CD14-positive monocyte (primary cell): ENCODE data around the gene TMEM61. TPM values are rescaled to one million over a fixed set of nuclear protein-coding genes. Genes with fewer than 3 reads are reported as not detected.

Source experiments
- DNase-seq, 3 donors: peaks; one replicate each; pipeline ENCODE4 v3.0.0-alpha.2; 2011 to 2022
- H2AFZ ChIP-seq: 2 replicates; pipeline ENCODE4 v1.6.0; 2012; ENCODE audit warnings: mild to moderate bottlenecking, low read depth, low read length, inconsistent platforms; ENCODE audit not compliant: insufficient read depth, poor library complexity, severe bottlenecking
- H3K27ac ChIP-seq, 2 donors: 1 replicate in 1 of 2; 2 replicates in 1 of 2; pipeline ENCODE4 v1.5.1; 2012 to 2013; ENCODE audit warnings: low read length in 2 of 2, control low read depth in 1 of 2, inconsistent platforms in 1 of 2, low read depth in 1 of 2, mild to moderate bottlenecking in 1 of 2
- H3K27me3 ChIP-seq, 2 donors: one replicate each; pipeline versions ENCODE4 v1.6.0 to v1.6.1; 2011 to 2013; ENCODE audit warnings: low read length in 2 of 2; ENCODE audit not compliant: control insufficient read depth in 2 of 2, insufficient read depth in 2 of 2
- H3K36me3 ChIP-seq, 2 donors: replicated peaks in 1 of 2; 1 replicate in 1 of 2; 2 replicates in 1 of 2; pipeline versions ENCODE4 v1.5.1 to v1.6.1; 2012 to 2013; ENCODE audit warnings: low read length in 2 of 2, control low read depth in 1 of 2, inconsistent platforms in 1 of 2, mild to moderate bottlenecking in 1 of 2; ENCODE audit not compliant: insufficient read depth in 2 of 2, control insufficient read depth in 1 of 2
- H3K4me1 ChIP-seq, 2 donors: 1 replicate in 1 of 2; 2 replicates in 1 of 2; pipeline versions ENCODE4 v1.5.1 to v1.6.1; 2012 to 2013; ENCODE audit warnings: low read length in 2 of 2, control low read depth in 1 of 2, inconsistent platforms in 1 of 2, mild to moderate bottlenecking in 1 of 2, moderate library complexity in 1 of 2; ENCODE audit not compliant: insufficient read depth in 2 of 2, control insufficient read depth in 1 of 2
- H3K4me2 ChIP-seq: replicated peaks from 2 replicates; pipeline ENCODE3; 2012; ENCODE audit warnings: low read length, moderate library complexity, mild to moderate bottlenecking; ENCODE audit not compliant: poor library complexity, severe bottlenecking; ENCODE audit errors: extremely low read depth
- H3K4me3 ChIP-seq, 3 experiments: fragments of 200-600 bp in 1 of 3; sonication (generic) in 1 of 3; replicated peaks in 1 of 3; 1 replicate in 2 of 3; 2 replicates in 1 of 3; pipeline ENCODE4 v1.5.1; 2011 to 2013; ENCODE audit warnings: low read length in 3 of 3, mild to moderate bottlenecking in 3 of 3, control low read depth in 2 of 3, low read depth in 2 of 3, inconsistent platforms in 1 of 3, moderate library complexity in 1 of 3
- H3K79me2 ChIP-seq: 2 replicates; pipeline ENCODE4 v1.6.0; 2012; ENCODE audit warnings: mild to moderate bottlenecking, control low read depth, inconsistent platforms, low read length, moderate library complexity; ENCODE audit not compliant: insufficient read depth
- H3K9ac ChIP-seq: 2 replicates; pipeline ENCODE4 v1.6.0; 2017; ENCODE audit warnings: low read length, mild to moderate bottlenecking; ENCODE audit not compliant: insufficient read depth, poor library complexity, severe bottlenecking
- H3K9me3 ChIP-seq, 2 donors: replicated peaks in 1 of 2; 1 replicate in 1 of 2; 2 replicates in 1 of 2; pipeline versions ENCODE4 v1.5.1 to v1.6.1; 2012 to 2013; ENCODE audit warnings: low read length in 2 of 2, control low read depth in 1 of 2; ENCODE audit not compliant: control insufficient read depth in 1 of 2, insufficient read depth in 1 of 2
- H4K20me1 ChIP-seq: 2 replicates; pipeline ENCODE4 v1.6.0; 2012; ENCODE audit warnings: mild to moderate bottlenecking, low read length, control low read depth, moderate library complexity; ENCODE audit not compliant: insufficient read depth
- H3K27ac Mint-ChIP-seq, 7 donors: one replicate each; pipeline ENCODE4 v1.8.0; 2020; ENCODE audit warnings: mild to moderate bottlenecking in 7 of 7, mixed read lengths in 7 of 7, moderate library complexity in 6 of 7, inconsistent platforms in 2 of 7
- H3K27me3 Mint-ChIP-seq, 3 donors: one replicate each; pipeline ENCODE4 v1.8.0; 2021 to 2022; ENCODE audit warnings: low read depth in 3 of 3, mild to moderate bottlenecking in 3 of 3, mixed read lengths in 3 of 3, moderate library complexity in 3 of 3, inconsistent platforms in 1 of 3
- H3K36me3 Mint-ChIP-seq, 2 donors: one replicate each; pipeline ENCODE4 v1.8.0; 2020; ENCODE audit warnings: mixed read lengths in 2 of 2, inconsistent platforms in 1 of 2, mild to moderate bottlenecking in 1 of 2
- H3K4me1 Mint-ChIP-seq: one replicate; pipeline ENCODE4 v1.8.0; 2020; ENCODE audit warnings: mild to moderate bottlenecking, mixed read lengths
- H3K4me3 Mint-ChIP-seq, 2 donors: one replicate each; pipeline ENCODE4 v1.8.0; 2020; ENCODE audit warnings: mild to moderate bottlenecking in 2 of 2, mixed read lengths in 2 of 2, moderate library complexity in 1 of 2
- H3K9me3 Mint-ChIP-seq, 7 donors: one replicate each; pipeline ENCODE4 v1.8.0; 2020 to 2022; ENCODE audit warnings: mixed read lengths in 7 of 7, mild to moderate bottlenecking in 6 of 7, moderate library complexity in 6 of 7, inconsistent platforms in 2 of 7
- WGBS: methylation state at CpG from one replicate; pipeline ENCODE4 v1.1.5; 2013; ENCODE audit warnings: missing lambda C conversion rate; ENCODE audit not compliant: insufficient coverage; 5-methylcytosine and 5-hydroxymethylcytosine counted together
- intact Hi-C, 2 donors: fragments of 100-400 bp; cut with micrococcal nuclease; formaldehyde crosslinking; loops; one replicate each; pipeline versions ENCODE4 v1.15.0 to v1.15.1; 2023
- polyA plus RNA-seq, 3 donors: library from polyadenylated mRNA; depleted of rRNA in 1 of 3; unstranded in 2 of 3; stranded (reverse) in 1 of 3; fragments of 300-500 nt in 2 of 3; fragments of >200 nt in 1 of 3; fragmentation: Illumina TruSeq in 2 of 3; gene quantifications; 1 replicate in 2 of 3; 2 replicates in 1 of 3; pipeline ENCODE4 v1.2.3, GENCODE V29; 2012 to 2021
- TF ChIP-seq, protein P1 (sequence below): fragments of 200-600 bp; IDR thresholded peaks from one replicate; pipeline ENCODE4 v1.8.0; 2022; ENCODE audit warnings: antibody characterized with exemption, mild to moderate bottlenecking

TMEM61 gene
- polyA plus RNA-seq, 3 donors, result not detected

DNA sequence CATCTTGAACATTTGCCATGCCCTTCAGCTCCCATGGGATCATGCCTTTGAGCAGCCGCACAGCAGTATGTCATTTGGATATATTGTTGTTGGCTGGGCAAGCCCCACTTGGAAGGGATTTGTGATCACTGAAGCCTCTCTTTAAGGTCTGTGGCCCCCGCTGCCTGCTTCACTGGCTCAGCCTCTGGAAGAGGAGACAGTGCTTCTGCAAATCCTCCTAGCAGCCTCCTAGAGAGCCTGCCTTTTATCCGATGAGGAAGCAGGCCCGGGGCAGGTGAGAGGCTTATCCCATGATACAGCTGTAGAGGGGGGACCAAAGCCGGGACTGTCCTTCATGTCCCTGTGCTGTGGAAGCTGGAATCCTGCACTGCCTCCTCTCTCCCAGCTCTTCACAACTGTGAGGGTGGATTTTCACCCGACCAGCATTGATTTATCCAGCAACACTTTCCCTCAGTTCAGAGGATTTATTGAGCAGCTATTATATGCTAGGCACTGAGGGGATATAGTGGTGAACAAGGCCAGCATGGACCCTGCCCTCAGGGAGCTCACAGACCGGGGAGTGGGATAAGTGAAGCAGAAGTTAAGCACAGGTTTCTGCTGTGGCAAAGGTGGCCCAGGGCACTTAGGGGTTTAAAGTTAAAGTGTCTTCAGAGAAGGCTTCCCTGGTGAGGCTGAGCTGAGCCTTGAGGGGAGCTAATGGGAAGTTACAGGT lies 3.9 kb downstream of the TMEM61 start:
- WGBS, result 87% methylated on average over 1 of the region's 7 CpGs
- H3K36me3 ChIP-seq, result no peaks in the 10 kb centered on the region
- no peak overlapping the region for H3K4me2 ChIP-seq
- no peak overlapping the region for H3K4me3 ChIP-seq
- H3K27me3 ChIP-seq, result peaks cover 21 to 32% of the 10 kb centered on the region in 2 donors
- Mint-ChIP-seq H3K4me3 (no peak overlapping the region), H3K9me3 (peaks cover 0 to 5% (median 0%) of the 10 kb centered on the region in 7 donors), H3K4me1 (no peaks in the 10 kb centered on the region), H3K27me3 (peaks cover 40 to 47% (median 40%) of the 10 kb centered on the region in 3 donors), H3K36me3 (peaks cover 0 to 5% of the 10 kb centered on the region in 2 donors), H3K27ac (no peak overlapping the region)
- no peak overlapping the region for H3K27ac ChIP-seq
- H3K79me2 ChIP-seq, result no peaks in the 10 kb centered on the region
- no peaks in the 10 kb centered on the region for H3K9me3 ChIP-seq
- TF ChIP-seq, protein P1, sequence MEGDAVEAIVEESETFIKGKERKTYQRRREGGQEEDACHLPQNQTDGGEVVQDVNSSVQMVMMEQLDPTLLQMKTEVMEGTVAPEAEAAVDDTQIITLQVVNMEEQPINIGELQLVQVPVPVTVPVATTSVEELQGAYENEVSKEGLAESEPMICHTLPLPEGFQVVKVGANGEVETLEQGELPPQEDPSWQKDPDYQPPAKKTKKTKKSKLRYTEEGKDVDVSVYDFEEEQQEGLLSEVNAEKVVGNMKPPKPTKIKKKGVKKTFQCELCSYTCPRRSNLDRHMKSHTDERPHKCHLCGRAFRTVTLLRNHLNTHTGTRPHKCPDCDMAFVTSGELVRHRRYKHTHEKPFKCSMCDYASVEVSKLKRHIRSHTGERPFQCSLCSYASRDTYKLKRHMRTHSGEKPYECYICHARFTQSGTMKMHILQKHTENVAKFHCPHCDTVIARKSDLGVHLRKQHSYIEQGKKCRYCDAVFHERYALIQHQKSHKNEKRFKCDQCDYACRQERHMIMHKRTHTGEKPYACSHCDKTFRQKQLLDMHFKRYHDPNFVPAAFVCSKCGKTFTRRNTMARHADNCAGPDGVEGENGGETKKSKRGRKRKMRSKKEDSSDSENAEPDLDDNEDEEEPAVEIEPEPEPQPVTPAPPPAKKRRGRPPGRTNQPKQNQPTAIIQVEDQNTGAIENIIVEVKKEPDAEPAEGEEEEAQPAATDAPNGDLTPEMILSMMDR, result no peak
- intact Hi-C loops, result no loop called here
- no peaks in the 10 kb centered on the region for H3K4me1 ChIP-seq
- DNase-seq, result no peak
- H4K20me1 ChIP-seq, result no peaks in the 10 kb centered on the region
- no peak overlapping the region for H2AFZ ChIP-seq
- H3K9ac ChIP-seq, result no peak overlapping the region

DNA sequence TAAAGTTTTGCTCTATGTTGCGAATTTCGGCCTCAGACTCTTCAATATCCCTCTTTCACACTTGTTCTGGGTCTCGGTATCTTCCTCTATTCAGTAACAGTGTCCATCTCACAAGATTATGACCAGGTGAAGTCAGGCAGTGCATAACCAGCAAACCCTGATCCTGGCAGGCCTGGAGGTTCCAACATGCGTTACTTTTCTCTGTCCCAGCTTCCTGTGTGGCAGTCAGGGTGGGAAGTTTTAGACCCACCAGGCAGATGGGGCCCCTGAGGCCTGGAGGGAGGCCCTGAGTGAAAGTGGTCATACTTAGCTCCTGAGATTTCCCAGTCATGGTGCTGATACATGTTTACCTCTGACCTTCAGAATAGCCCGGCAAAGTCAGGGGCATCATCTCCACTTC lies 5.1 kb downstream of the TMEM61 start:
- H3K4me3 ChIP-seq, result no peak overlapping the region
- 97% methylated on average over 4 of the region's 5 CpGs for WGBS
- no peak overlapping the region for H2AFZ ChIP-seq
- Mint-ChIP-seq H3K9me3 (peaks cover 0 to 5% (median 0%) of the 10 kb centered on the region in 7 donors), H3K4me1 (no peaks in the 10 kb centered on the region), H3K27ac (no peak overlapping the region), H3K4me3 (no peak overlapping the region), H3K36me3 (no peaks in the 10 kb centered on the region), H3K27me3 (peaks cover 28 to 35% (median 30%) of the 10 kb centered on the region in 3 donors)
- no peak for DNase-seq
- no peak overlapping the region for H3K27ac ChIP-seq
- H4K20me1 ChIP-seq, result no peaks in the 10 kb centered on the region
- H3K36me3 ChIP-seq, result no peaks in the 10 kb centered on the region
- no peaks in the 10 kb centered on the region for H3K4me1 ChIP-seq
- no peak overlapping the region for H3K4me2 ChIP-seq
- H3K9me3 ChIP-seq, result no peaks in the 10 kb centered on the region
- no peaks in the 10 kb centered on the region for H3K79me2 ChIP-seq
- H3K9ac ChIP-seq, result no peak overlapping the region
- TF ChIP-seq, protein P1, result no peak
- peaks cover 13 to 22% of the 10 kb centered on the region in 2 donors for H3K27me3 ChIP-seq
- intact Hi-C loops, result no loop called here
